ENCODE data around the gene PIK3IP1. TPM values are rescaled to one million over a fixed set of nuclear protein-coding genes. Genes with fewer than 3 reads are reported as not detected.
A peak's percentile ranks its signal among the peaks of the same experiment; 100 is the strongest.

Gene PIK3IP1
- total and polyA plus RNA-seq, 2 experiments from 2014 or later = 22.2 to 22.4 TPM

DNA sequence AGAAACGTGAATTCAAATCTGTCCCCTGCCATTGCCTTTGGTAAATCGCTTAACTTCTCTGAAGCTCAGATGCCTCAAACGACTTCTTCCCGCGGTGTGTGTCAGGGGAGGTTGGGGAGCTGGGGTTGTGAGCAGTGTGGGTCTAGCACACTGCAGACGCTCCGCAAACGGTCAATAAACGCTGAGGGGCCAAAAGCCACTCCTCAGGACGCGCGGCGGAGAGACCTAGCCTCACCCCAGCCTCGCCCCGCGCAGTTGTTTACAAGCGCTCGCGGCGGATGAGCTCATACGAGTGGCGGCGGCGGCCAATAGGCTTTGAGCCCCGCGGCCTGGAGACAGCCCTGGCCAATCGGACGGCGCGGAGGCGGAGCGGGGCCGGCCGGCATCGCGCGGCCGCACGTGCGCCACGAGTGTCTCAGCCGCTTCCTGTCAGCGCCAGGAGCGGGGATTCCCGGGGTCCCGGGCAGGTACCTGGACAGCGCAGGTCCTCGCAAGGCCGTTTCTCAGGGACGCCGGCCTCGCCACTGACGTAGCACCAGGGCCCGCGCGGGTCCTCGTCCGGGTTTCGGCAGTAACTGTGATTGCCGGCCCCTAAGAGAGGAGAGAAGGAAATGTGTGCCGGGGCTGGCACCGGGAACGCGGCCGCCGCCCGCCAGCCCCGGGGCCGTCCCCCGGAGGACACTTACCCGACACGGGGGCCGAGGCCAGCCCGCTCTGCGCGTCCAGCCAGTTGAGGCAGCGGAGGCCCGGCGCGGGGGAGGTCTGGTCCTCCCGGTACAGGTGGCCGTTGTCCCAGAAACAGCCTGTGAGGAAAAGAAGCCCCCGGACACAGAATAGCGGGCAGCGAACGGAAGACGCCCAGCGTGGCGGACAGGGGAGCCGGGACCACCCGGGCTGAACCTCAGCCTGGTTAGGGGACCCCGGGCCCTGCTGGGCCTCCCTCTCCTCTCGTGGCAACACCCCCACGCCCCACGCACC, 1.5 kb downstream of the PIK3IP1 start:
- Histone ChIP-seq H4K20me1 (ENCODE audit: insufficient read depth, poor library complexity, severe bottlenecking) (no peaks in the 10 kb centered on the region), H3K27me3 (no peaks in the 10 kb centered on the region), H3K4me3 (peak overlapping the region; percentile 41), H2AFZ (peak overlapping the region; percentile 61), H3K79me2 (no peaks in the 10 kb centered on the region), H3K9me3 (ENCODE audit: low read depth) (no peaks in the 10 kb centered on the region), H3K4me1 (ENCODE audit: insufficient read depth) (peaks cover 29% of the 10 kb centered on the region), H3K36me3 (replicated peaks; ENCODE audit: insufficient read depth, low read depth) (no peaks in the 10 kb centered on the region), H3K27ac (peak overlapping the region; percentile 77), H3K4me2 (peak overlapping the region; percentile 95), H3K9me2 (replicated peaks; ENCODE audit: insufficient read depth) (no peaks in the 10 kb centered on the region)
- 1% methylated on average over 85 of the region's 95 CpGs for WGBS (ENCODE audit: low lambda C conversion rate, missing lambda C conversion rate)
- TF ChIP-seq, protein P1, sequence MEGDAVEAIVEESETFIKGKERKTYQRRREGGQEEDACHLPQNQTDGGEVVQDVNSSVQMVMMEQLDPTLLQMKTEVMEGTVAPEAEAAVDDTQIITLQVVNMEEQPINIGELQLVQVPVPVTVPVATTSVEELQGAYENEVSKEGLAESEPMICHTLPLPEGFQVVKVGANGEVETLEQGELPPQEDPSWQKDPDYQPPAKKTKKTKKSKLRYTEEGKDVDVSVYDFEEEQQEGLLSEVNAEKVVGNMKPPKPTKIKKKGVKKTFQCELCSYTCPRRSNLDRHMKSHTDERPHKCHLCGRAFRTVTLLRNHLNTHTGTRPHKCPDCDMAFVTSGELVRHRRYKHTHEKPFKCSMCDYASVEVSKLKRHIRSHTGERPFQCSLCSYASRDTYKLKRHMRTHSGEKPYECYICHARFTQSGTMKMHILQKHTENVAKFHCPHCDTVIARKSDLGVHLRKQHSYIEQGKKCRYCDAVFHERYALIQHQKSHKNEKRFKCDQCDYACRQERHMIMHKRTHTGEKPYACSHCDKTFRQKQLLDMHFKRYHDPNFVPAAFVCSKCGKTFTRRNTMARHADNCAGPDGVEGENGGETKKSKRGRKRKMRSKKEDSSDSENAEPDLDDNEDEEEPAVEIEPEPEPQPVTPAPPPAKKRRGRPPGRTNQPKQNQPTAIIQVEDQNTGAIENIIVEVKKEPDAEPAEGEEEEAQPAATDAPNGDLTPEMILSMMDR (IDR thresholded peaks at IDR 0.05; ENCODE audit: poor library complexity) = no peak
- TF ChIP-seq EZH2 (IDR thresholded peaks at IDR 0.05; ENCODE audit: borderline replicate concordance) = no peak
- no peak for TF ChIP-seq EZH2phosphoT487 (IDR thresholded peaks at IDR 0.05; ENCODE audit: low read depth, severe bottlenecking, unreplicated experiment)
- peak; percentile 98 for DNase-seq (ENCODE audit: low spot score)

DNA sequence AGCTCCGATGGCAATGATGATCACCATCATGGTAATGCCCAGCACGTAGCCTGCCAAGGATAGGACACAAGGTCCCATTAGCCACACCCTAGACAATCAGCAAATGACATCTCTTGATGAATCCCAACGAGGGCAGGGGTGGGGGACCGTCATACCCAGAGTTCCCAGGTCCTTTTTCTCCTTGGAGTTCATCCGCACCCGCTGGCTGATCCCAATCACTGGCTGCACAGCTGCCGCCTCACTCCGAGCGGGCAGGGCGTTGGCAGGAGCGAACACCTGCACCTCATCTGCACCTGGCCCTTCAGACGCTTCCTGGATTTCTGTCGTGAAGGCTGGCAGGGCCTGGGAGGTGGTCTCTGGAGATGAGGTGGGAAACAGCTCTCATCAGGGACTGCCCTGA, 2.9 kb downstream of the PIK3IP1 start:
- TF ChIP-seq, protein P1 (IDR thresholded peaks at IDR 0.05; ENCODE audit: poor library complexity) = no peak
- no peaks in the 10 kb centered on the region for H3K36me3 ChIP-seq (replicated peaks; ENCODE audit: insufficient read depth, low read depth)
- H3K4me2 ChIP-seq = no peak overlapping the region
- no peaks in the 10 kb centered on the region for H3K9me3 ChIP-seq (ENCODE audit: low read depth)
- H3K27me3 ChIP-seq = no peaks in the 10 kb centered on the region
- no peak overlapping the region for H3K4me3 ChIP-seq
- WGBS (ENCODE audit: low lambda C conversion rate, missing lambda C conversion rate) = 88% methylated on average over 13 of the region's 13 CpGs
- H3K4me1 ChIP-seq (ENCODE audit: insufficient read depth) = peaks cover 31% of the 10 kb centered on the region
- H3K27ac ChIP-seq = no peak overlapping the region
- no peaks in the 10 kb centered on the region for H3K79me2 ChIP-seq
- H3K9me2 ChIP-seq (replicated peaks; ENCODE audit: insufficient read depth) = no peaks in the 10 kb centered on the region
- H2AFZ ChIP-seq = no peak overlapping the region
- no peak for DNase-seq (ENCODE audit: low spot score)
- no peaks in the 10 kb centered on the region for H4K20me1 ChIP-seq (ENCODE audit: insufficient read depth, poor library complexity, severe bottlenecking)

DNA sequence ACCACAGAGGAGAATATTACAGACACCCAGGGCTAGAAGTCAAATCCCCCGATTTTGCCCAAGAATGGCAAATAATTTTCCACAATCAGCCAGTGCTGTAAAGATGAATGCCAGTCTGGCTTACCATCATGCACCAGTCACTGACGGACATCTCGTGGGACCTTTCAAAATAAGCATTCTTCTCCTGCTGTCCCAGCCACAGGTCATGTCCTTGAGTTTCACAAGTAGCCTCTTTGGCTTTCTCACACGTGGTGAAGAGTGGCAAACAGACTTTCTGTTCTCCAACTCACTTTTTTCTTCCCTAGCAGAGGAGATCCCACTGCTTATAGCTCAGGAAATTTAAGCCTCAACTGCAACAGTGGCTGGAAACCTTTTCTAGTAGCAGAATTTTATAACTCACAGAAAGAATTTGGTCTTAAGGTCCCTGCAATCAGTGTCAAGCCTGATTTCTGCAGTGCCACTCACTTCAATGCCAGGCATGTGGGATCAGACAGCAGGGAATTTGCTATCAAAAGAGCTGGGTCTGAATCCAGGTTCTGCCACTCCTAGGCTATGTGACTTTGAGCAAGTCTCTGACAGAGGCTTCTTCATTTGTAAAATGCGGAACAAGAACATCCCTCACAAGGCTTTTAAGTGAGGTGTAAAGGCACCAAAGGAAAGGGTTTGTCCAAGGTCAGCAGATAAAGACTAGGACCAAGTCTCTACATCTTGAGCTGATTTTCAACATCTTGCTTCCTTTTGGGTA, 3.6 kb downstream of the PIK3IP1 start:
- Histone ChIP-seq H4K20me1 (ENCODE audit: insufficient read depth, poor library complexity, severe bottlenecking) (no peaks in the 10 kb centered on the region), H3K4me2 (no peak overlapping the region), H3K4me1 (ENCODE audit: insufficient read depth) (peaks cover 31% of the 10 kb centered on the region), H3K79me2 (no peaks in the 10 kb centered on the region), H3K9me2 (replicated peaks; ENCODE audit: insufficient read depth) (no peaks in the 10 kb centered on the region), H3K36me3 (replicated peaks; ENCODE audit: insufficient read depth, low read depth) (no peaks in the 10 kb centered on the region), H3K27me3 (no peaks in the 10 kb centered on the region), H3K4me3 (no peak overlapping the region), H3K9me3 (ENCODE audit: low read depth) (no peaks in the 10 kb centered on the region), H3K27ac (no peak overlapping the region), H2AFZ (no peak overlapping the region)
- DNase-seq (ENCODE audit: low spot score) = no peak
- TF ChIP-seq, protein P1 (IDR thresholded peaks at IDR 0.05; ENCODE audit: poor library complexity) = no peak
- TF ChIP-seq EZH2phosphoT487 (IDR thresholded peaks at IDR 0.05; ENCODE audit: low read depth, severe bottlenecking, unreplicated experiment) = no peak
- TF ChIP-seq EZH2 (IDR thresholded peaks at IDR 0.05; ENCODE audit: borderline replicate concordance) = no peak
- 78% methylated on average over 5 of the region's 5 CpGs for WGBS (ENCODE audit: low lambda C conversion rate, missing lambda C conversion rate)

All from hepatocyte (in vitro differentiated cells).